ENCODE measurements around the gene AIRE. TPM values are rescaled to one million over a fixed set of nuclear protein-coding genes. Genes with fewer than 3 reads are reported as not detected.
A peak's percentile ranks its signal among the peaks of the same experiment; 100 is the strongest.

The AIRE gene
- total and polyA plus RNA-seq, 2 of the 13 experiments (the other 11 are each of a cell fraction or from before 2014, with no cell fraction given): not detected

- TF ChIP-seq MTF1 (CRISPR knock-in tag; IDR thresholded peaks at IDR 0.05): 0 out of 2 replicates have a peak, but pooled peaks have one; percentile 45
- 0 out of 2 replicates have a peak, but pooled peaks have one; percentile 33 for TF ChIP-seq SP1 (IDR thresholded peaks at IDR 0.05)
- no peak; the same call in 1 of the 2 replicates for TF ChIP-seq SP1 (CRISPR knock-in tag; IDR thresholded peaks at IDR 0.05)
- TF ChIP-seq TBX2 (CRISPR knock-in tag; IDR thresholded peaks at IDR 0.05; ENCODE audit: borderline replicate concordance): peak; percentile 84
- 0 out of 2 replicates have a peak, but pooled peaks have one; percentile 44 for TF ChIP-seq ZNF546 (CRISPR knock-in tag; conservative IDR thresholded peaks at IDR 0.05)
- TF ChIP-seq HMGXB4 (CRISPR knock-in tag; IDR thresholded peaks at IDR 0.05; ENCODE audit: borderline replicate concordance in 1 of 2, low read depth in 1 of 2): peak; percentile 75 to 78; a peak in 3 of 4 replicates
- peak; percentile 33 for TF ChIP-seq DBP (CRISPR knock-in tag; IDR thresholded peaks at IDR 0.05; ENCODE audit: not compliant biosample characterization)
- TF ChIP-seq E2F2 (CRISPR knock-in tag; IDR thresholded peaks at IDR 0.05; ENCODE audit: borderline replicate concordance): peak; percentile 82
- peak; percentile 73; the same call in 1 of the 2 replicates for TF ChIP-seq ZNF614 (CRISPR knock-in tag; IDR thresholded peaks at IDR 0.05; ENCODE audit: borderline replicate concordance)
- peak; percentile 58; the same call in 1 of the 2 replicates for TF ChIP-seq MIXL1 (CRISPR knock-in tag; IDR thresholded peaks at IDR 0.05)
- TF ChIP-seq RAD21 (CRISPR knock-in tag; IDR thresholded peaks at IDR 0.05): peak; percentile 46; the same call in 1 of the 2 replicates
- TF ChIP-seq GABPB1 (CRISPR knock-in tag; IDR thresholded peaks at IDR 0.05): peak; percentile 95
- 0 out of 2 replicates have a peak, but pooled peaks have one; percentile 75 for TF ChIP-seq ZNF230 (CRISPR knock-in tag; IDR thresholded peaks at IDR 0.05)
- peak; percentile 67 for TF ChIP-seq ATF2 (CRISPR knock-in tag; IDR thresholded peaks at IDR 0.05)
- TF ChIP-seq ZFP36L1 (CRISPR knock-in tag; IDR thresholded peaks at IDR 0.05): peak; percentile 31; the same call in 1 of the 2 replicates
- peak; percentile 84 for TF ChIP-seq ZFP91 (CRISPR knock-in tag; IDR thresholded peaks at IDR 0.05; ENCODE audit: borderline replicate concordance)
- TF ChIP-seq EEA1 (CRISPR knock-in tag; IDR thresholded peaks at IDR 0.05; ENCODE audit: borderline replicate concordance): peak; percentile 95; the same call in 1 of the 2 replicates
- TF ChIP-seq NR2F2 (IDR thresholded peaks at IDR 0.05; ENCODE audit: borderline replicate concordance, low read depth): 0 out of 2 replicates have a peak, but pooled peaks have one; percentile 43
- TF ChIP-seq HNF1B (CRISPR knock-in tag; IDR thresholded peaks at IDR 0.05): peak; percentile 78
Observed at GRCh38 chr21:44338971-44339910, 53.6 kb downstream of the AIRE start, which contains the start of gene CFAP410 (continued).

All from HepG2 (cell line).